Measurements from ENCODE around the gene VRK1. TPM values are rescaled to one million over a fixed set of nuclear protein-coding genes. Genes with fewer than 3 reads are reported as not detected.

The VRK1 gene
- polyA plus RNA-seq, 3 donors: 5.5 to 14.3 (median 13.2) TPM

DNA sequence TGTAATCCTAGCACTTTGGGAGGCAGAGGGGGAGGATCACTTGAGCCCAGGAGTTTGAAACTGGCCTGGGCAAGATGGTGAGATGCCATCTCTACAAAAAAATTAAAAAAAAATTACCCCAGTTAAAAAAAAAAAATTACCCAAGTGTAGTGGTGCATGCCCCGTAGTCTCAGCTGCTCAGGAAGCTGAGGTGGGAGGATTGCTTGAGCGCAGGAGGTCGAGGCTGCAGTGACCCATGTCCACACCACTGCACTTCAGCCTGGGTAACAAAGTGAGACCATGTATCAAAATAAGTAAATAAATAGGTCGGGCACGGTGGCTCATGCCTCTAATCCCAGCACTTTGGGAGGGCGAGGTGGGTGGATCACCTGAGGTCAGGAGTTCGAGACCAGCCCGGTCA, 128.8 kb downstream of the VRK1 start:
- Mint-ChIP-seq H3K36me3 (no peaks in the 10 kb centered on the region), H3K4me3 (no peak overlapping the region), H3K4me1 (peaks cover 3% of the 10 kb centered on the region), H3K9me3 (peaks cover 0 to 14% (median 0%) of the 10 kb centered on the region in 7 donors), H3K27me3 (ENCODE audit: low read depth in 3 of 3) (no peaks in the 10 kb centered on the region), H3K27ac (no peak overlapping the region)
- no peaks in the 10 kb centered on the region for H3K79me2 ChIP-seq (ENCODE audit: insufficient read depth, low read length)
- peaks cover 3% of the 10 kb centered on the region in 2 donors for H3K4me1 ChIP-seq (ENCODE audit: control insufficient read depth in 1 of 2, insufficient read depth in 2 of 2, low read length in 2 of 2)
- no peak overlapping the region for H3K4me2 ChIP-seq (replicated peaks; ENCODE audit: extremely low read depth, low read length, poor library complexity, severe bottlenecking)
- WGBS (ENCODE audit: insufficient coverage): 93% methylated on average over 2 of the region's 8 CpGs
- intact Hi-C loops (cut with micrococcal nuclease): no loop called here
- no peak overlapping the region for H3K4me3 ChIP-seq (replicated peaks in 1 of 3; ENCODE audit: low read depth in 2 of 3, low read length in 3 of 3)
- no peak for DNase-seq
- H3K9me3 ChIP-seq (replicated peaks in 1 of 2; ENCODE audit: control insufficient read depth in 1 of 2, insufficient read depth in 1 of 2, low read length in 2 of 2): peaks cover 0 to 2% of the 10 kb centered on the region in 2 donors
- H3K9ac ChIP-seq (ENCODE audit: insufficient read depth, low read length, poor library complexity, severe bottlenecking): no peak overlapping the region
- H3K36me3 ChIP-seq (replicated peaks in 1 of 2; ENCODE audit: control insufficient read depth in 1 of 2, insufficient read depth in 2 of 2, low read length in 2 of 2): no peaks in the 10 kb centered on the region
- H2AFZ ChIP-seq (ENCODE audit: insufficient read depth, low read depth, low read length, poor library complexity, severe bottlenecking): no peak overlapping the region
- TF ChIP-seq, protein P1, sequence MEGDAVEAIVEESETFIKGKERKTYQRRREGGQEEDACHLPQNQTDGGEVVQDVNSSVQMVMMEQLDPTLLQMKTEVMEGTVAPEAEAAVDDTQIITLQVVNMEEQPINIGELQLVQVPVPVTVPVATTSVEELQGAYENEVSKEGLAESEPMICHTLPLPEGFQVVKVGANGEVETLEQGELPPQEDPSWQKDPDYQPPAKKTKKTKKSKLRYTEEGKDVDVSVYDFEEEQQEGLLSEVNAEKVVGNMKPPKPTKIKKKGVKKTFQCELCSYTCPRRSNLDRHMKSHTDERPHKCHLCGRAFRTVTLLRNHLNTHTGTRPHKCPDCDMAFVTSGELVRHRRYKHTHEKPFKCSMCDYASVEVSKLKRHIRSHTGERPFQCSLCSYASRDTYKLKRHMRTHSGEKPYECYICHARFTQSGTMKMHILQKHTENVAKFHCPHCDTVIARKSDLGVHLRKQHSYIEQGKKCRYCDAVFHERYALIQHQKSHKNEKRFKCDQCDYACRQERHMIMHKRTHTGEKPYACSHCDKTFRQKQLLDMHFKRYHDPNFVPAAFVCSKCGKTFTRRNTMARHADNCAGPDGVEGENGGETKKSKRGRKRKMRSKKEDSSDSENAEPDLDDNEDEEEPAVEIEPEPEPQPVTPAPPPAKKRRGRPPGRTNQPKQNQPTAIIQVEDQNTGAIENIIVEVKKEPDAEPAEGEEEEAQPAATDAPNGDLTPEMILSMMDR (IDR thresholded peaks at IDR 0.05): no peak
- no peaks in the 10 kb centered on the region for H3K27me3 ChIP-seq (ENCODE audit: control insufficient read depth in 2 of 2, insufficient read depth in 2 of 2, low read length in 2 of 2)
- no peaks in the 10 kb centered on the region for H4K20me1 ChIP-seq (ENCODE audit: insufficient read depth, low read length)
- H3K27ac ChIP-seq (ENCODE audit: low read depth in 1 of 2, low read length in 2 of 2): no peak overlapping the region

DNA sequence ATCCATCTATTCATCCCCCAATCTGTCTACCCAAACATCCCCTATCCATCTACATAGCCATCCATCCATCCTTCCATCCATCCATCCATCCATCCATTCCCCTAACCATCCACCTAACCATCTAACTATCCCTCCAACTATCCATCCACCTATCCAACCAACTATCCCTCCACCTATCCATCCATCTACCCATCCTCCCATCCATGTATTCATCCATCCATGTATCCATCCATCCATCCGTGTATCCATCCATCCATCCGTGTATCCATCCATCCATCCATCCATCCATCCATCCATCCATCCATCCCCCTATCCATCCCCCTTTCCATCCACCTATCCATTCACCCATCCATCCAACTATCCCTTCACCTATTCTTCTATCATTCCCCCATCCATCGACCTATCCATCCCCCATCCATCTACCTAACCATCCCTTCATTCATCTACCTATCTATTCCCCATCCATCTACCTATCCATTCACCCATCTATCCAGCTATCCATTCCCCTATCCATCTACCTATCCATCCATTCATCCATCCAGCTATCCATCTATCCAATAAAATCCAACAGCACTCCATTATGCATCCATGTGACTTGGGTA, 131.7 kb downstream of the VRK1 start:
- H3K27ac Mint-ChIP-seq: no peak overlapping the region
- H3K4me3 Mint-ChIP-seq: no peak overlapping the region
- no peaks in the 10 kb centered on the region for H3K4me1 Mint-ChIP-seq

More for the DNA sequence above, 131.7 kb downstream of the VRK1 start:
- H3K9me3 ChIP-seq (replicated peaks in 1 of 2; ENCODE audit: control insufficient read depth in 1 of 2, insufficient read depth in 1 of 2, low read length in 2 of 2): no peaks in the 10 kb centered on the region
- H3K27ac ChIP-seq (ENCODE audit: low read depth in 1 of 2, low read length in 2 of 2): no peak overlapping the region
- H3K4me1 ChIP-seq (ENCODE audit: control insufficient read depth in 1 of 2, insufficient read depth in 2 of 2, low read length in 2 of 2): no peaks in the 10 kb centered on the region
- intact Hi-C loops (cut with micrococcal nuclease): no loop called here
- WGBS (ENCODE audit: insufficient coverage): 94% methylated on average over 3 of the region's 3 CpGs
- no peak for DNase-seq
- H3K36me3 ChIP-seq (replicated peaks in 1 of 2; ENCODE audit: control insufficient read depth in 1 of 2, insufficient read depth in 2 of 2, low read length in 2 of 2): no peaks in the 10 kb centered on the region
- H3K4me3 ChIP-seq (replicated peaks in 1 of 3; ENCODE audit: low read depth in 2 of 3, low read length in 3 of 3): no peak overlapping the region
- no peaks in the 10 kb centered on the region for H3K27me3 ChIP-seq (ENCODE audit: control insufficient read depth in 2 of 2, insufficient read depth in 2 of 2, low read length in 2 of 2)
- TF ChIP-seq, protein P1 (IDR thresholded peaks at IDR 0.05): no peak
- no peak overlapping the region for H3K4me2 ChIP-seq (replicated peaks; ENCODE audit: extremely low read depth, low read length, poor library complexity, severe bottlenecking)
- no peak overlapping the region for H2AFZ ChIP-seq (ENCODE audit: insufficient read depth, low read depth, low read length, poor library complexity, severe bottlenecking)
- Mint-ChIP-seq H3K9me3 (peaks cover 0 to 2% (median 0%) of the 10 kb centered on the region in 7 donors), H3K36me3 (peaks cover 0 to 3% of the 10 kb centered on the region in 2 donors), H3K27me3 (ENCODE audit: low read depth in 3 of 3) (peaks cover 0 to 1% (median 0%) of the 10 kb centered on the region in 3 donors)
- H3K79me2 ChIP-seq (ENCODE audit: insufficient read depth, low read length): no peaks in the 10 kb centered on the region
- H3K9ac ChIP-seq (ENCODE audit: insufficient read depth, low read length, poor library complexity, severe bottlenecking): no peak overlapping the region
- H4K20me1 ChIP-seq (ENCODE audit: insufficient read depth, low read length): no peaks in the 10 kb centered on the region

All from CD14-positive monocyte (primary cell).